ENCODE results near the gene CLNS1A.
"Not testable (repeated sequence)": the region's sequence is repeated elsewhere in the genome, so short reads cannot be mapped to it uniquely, and the experiment has no call there.

The CLNS1A gene

DNA sequence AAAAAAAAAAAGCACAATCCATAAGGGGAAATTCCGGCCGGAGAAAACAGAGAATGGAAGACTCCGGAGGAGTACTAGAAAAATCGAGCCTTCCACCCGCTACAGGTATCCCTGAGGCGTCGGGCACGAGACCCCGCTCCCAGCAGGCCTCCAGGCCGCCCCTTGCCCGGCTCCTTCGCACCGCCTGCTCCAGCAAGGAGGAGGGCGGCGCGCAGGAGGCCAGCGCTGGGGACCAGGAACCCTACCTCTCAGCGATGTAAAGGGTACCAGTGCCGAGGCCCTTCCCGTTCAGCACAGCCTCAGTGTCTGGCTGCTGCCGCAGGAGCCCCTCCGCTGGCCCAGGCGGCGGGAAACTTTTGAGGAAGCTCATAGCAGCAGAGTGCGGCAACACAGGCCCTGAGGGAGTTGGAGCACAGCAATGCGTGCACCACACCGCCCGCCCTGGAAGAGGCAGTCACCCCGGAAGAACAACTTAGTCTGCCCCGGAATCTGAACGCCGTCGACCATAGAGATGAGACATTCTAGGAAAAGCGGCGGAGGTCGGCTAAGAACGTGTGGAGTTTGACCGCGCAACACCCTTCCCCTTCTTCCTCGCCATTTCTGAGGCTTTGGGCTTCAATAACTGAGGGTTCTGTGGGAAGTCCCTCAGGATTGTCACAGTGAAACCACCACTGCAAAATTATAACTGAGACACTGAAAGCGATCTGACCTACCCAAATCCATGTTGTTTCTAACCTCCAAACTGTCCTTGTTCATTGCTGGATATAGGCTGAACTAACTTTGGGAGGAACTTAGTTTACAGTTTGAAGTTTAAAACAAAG is at the start of gene CLNS1A:
Gene CLNS1A, minus strand, starts transcription at position 450 of the 821 bp plus-strand sequence. Its CDS starts 80 bp downstream, at position 370.
- DNase-seq (ENCODE audit: low read depth): peak; percentile 85

DNA sequence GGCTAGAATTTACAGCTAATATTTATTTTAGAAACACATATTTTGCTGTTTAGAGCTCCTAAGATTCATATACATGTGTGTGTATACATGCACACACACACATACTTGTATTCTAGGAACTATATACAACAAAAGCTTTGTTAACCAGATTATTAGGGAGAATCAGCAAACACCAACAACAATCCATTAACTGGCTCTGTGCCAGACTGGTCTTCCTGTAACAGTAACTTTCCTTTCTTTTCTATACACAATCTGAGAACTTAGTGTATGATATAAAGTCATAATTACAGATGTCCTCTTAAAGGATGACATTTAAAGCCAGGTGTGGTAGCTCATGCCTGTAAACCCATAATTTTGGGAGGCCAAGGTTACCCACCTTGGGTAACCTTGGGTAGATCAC is 49.5 kb upstream of the CLNS1A start:
- DNase-seq (ENCODE audit: low read depth): no peak

- no peak for DNase-seq (ENCODE audit: low read depth)
Measured at GRCh38 chr11:77677138-77677537, 39.5 kb upstream of the CLNS1A start.

DNA sequence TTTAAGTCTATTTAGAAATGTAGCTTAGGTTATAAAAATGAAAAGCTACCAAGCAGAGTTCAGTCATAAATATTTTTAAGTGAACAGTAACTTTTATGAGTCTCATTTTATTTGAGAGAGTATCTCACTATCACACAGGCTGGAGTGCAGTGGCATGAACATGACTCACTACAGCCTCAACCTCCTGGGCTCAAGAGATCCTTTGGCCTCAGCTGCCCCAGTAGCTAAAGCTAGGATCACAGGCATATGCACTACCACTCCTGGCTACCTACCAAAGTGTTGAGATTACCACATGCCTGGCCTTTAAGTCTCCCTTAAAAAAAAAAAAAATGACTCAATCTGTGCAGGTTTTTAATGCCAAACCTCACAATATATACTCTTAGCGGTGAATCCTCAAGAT is 34.7 kb upstream of the CLNS1A start:
- no peak for DNase-seq (ENCODE audit: low read depth)

DNA sequence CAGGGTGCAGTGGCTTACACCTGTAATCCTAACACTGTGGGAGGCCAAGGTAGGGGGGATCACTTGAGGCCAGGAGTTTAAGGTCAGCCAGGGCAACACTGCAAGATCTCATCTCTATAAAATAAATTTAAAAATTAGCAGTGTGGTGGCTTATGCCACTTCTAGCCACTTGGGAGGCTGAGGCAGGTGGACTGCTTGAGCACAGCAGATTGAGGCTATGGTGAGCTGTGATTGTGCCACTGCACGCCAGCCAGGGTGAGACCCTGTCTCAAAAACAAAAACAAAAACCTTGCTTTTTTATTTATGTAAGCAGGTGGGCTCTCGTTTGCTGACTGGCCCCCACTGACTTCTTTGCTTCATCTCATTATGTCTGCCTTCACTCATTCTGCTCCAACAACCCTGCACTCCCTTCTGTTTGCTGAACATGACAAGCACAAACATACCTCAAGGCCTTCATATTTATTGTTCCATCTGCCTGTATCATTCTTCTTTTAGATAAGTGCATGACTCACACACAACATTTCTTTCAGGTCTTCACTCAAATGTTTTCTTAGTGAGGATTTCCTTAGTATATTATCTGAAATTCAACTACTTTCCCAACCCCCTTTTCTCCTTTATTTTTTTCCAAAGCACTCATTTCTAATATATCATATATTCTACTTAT is 32.4 kb upstream of the CLNS1A start:
- no peak for DNase-seq (ENCODE audit: low read depth)

GRCh38 chr11:77668760-77669159 is 31.2 kb upstream of the CLNS1A start:
- DNase-seq (ENCODE audit: low read depth): no peak

DNA sequence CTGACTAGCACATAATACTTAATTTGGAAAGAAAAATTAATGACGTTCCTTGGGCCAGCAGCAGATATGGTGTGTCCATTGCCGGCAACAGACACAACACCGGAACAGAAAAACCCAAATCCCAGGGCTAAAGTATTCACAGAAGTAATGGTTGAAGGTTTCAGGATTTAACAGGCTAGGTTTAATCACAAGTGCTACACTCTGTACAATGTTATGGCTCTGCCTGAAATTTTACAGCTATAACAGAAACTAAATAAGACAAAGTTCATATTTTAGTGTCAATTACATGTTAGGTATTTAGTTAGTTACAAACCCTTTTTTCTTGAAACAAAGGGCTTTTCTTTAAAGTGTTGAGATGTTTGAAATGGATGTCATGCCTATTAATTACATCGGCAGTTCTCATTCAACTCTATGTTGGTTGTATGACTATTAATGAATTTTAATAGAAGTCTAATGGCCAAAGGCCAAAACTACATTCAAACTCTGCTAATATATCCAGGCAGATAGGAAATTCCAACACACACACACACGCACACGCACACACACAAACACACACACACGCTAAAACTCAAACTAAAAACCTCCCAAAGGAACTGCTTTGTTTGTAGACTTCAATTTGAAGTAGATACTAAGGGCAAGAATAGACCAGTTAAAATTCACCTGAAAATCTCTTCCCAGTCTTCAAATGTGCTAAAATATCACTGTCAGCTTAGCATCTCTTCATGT is 27.8 kb upstream of the CLNS1A start:
- DNase-seq (ENCODE audit: low read depth): no peak

GRCh38 chr11:77661670-77662069 is 24.1 kb upstream of the CLNS1A start:
- DNase-seq (ENCODE audit: low read depth): no peak

- DNase-seq (ENCODE audit: low read depth): no peak
Measured at GRCh38 chr11:77660947-77661346, 23.4 kb upstream of the CLNS1A start.

DNA sequence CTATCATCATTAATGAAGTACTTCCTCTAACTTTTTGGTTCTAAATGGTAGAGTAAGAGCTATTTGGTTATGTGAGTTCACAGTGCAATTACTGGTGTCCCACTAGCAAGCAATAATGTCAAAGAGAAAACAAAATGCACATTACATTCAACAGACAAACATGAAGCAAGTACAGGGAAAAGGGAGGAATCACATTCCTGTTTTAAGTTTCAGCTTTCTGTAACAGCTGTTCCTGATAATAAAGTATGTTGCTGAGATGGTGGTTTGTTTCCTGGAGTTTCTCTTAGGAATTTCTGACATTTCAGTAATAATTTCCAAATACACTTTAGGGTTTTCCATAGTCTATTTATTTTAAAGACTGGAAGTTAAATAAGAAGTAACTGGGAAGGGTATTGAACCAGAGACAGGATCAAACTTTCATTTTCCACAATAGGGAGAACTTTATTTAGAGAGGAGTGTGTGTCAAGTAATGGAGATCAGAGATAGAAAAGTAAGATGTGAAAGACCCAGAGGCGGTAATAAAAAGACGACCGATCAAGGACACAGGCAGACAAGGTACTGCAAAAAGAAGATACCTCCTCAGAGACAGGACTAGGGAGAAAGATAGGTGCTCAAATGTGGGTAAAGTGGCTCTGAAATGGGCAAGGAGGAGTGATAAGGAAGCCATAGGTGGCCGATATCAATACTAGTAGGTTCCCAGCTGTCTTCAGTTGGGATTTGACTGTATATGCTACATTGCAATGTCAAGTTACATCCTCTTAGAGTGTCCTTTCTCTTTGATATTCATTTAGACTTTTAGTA is 20.8 kb upstream of the CLNS1A start:
- DNase-seq (ENCODE audit: low read depth): no peak

DNA sequence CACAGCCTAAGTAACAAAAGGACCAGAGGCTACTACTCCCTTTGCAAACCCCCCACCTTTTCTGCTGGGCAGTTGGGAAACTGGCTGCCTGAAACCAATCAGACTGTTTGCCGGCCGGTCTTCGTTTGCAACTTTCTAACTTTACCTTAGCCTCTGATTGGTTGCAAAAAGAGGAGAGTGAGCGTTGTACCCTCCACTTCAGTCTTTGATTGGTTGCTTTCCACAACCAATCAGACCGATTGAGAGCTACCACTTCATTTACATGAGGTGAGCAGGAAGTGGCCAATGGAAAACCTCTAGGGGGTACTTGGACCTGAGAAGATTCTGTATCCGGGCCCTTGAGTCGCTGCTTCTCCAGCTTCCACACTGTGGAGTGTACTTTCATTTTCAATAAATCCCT is 18.8 kb upstream of the CLNS1A start:
- DNase-seq (ENCODE audit: low read depth): no peak

GRCh38 chr11:77654770-77655434 is 17.3 kb upstream of the CLNS1A start:
- DNase-seq (ENCODE audit: low read depth): no peak

DNA sequence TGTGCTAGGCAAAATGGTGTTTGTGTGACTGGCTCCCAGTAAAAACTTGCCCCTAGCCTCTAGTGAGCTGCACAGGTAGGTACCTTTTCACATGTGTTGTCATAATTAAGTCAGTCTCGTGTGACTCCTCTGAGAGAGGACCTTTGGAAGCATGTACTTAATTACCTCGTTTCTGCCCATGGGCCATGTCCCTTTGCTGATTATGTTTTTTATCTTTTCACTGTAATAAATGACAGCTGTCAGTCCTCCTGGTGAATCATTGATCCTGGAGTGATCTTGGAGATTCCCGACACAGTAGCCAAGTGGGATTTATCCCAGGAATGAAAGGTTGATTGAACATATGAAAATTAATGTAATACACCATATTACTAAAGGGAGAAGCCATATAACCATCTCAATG is 12.5 kb upstream of the CLNS1A start:
- DNase-seq (ENCODE audit: low read depth): no peak

DNA sequence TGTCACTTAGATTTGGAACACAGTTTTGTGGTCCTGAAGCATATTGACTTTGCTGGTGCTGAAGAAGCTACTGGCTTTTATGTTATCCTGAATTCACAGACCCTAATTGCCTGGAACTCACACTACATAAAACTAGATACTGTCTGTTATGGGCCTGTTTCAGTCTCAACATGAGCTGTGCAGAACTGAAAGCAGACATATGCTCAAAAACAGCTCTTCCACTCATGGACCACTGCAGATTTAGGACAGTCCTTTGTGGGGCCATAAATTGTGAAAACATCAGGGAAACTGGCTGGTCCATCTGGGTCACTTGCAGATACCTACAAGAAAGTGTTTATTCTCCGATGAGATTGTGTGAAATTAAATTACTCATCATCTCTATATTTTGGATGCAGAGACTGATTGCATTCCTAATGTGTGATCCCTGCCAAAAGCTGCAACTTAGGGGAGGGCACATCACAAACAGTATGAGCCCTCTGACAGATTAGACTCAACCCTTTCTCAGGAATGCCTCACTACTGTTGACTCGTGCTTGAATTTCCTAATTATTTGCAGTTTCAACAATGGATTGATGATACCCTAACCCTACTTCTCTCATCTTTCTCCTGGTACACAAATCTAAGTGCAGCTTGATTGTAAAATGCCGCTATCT is 10.2 kb upstream of the CLNS1A start:
- DNase-seq (ENCODE audit: low read depth): no peak

DNA sequence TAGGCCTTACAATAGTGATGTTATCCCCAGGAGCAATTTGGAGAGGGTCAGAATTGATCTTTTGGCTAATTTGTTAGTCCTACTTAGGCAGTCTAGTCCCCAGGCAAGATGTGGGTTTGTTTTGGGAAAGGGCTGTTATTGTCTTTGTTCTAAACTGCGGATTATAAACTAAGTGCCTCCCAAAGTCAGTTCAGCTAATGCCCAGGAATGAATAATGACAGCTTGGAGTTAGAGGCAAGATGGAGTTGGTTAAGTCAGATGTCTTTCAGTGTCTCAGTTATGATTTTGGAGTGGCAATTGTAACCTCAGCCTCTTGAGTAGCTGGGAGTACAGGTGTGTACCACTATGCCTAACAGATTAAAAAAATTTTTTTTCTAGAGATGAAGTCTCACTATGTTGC is 7.3 kb upstream of the CLNS1A start:
- DNase-seq (ENCODE audit: low read depth): no peak

DNA sequence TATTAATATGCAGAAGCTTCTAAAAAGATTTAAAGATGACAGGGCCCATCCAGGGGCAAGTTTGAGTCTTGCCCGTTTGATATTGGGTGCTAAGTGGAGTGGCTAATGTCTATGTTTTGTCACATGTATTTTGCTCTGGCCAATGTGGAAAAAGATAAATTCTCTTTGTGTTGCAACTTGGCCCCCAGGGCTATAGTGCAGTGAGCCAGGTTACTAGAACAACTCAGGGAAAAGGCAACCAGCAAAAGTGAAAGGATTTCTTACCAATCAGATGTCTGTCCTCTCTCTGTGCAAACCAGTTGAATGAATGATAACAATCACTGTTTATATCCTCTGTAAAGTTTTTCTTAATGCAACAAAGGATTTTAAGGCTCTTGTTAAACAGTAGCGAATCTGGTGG is 4.6 kb upstream of the CLNS1A start:
- no peak for DNase-seq (ENCODE audit: low read depth)

DNA sequence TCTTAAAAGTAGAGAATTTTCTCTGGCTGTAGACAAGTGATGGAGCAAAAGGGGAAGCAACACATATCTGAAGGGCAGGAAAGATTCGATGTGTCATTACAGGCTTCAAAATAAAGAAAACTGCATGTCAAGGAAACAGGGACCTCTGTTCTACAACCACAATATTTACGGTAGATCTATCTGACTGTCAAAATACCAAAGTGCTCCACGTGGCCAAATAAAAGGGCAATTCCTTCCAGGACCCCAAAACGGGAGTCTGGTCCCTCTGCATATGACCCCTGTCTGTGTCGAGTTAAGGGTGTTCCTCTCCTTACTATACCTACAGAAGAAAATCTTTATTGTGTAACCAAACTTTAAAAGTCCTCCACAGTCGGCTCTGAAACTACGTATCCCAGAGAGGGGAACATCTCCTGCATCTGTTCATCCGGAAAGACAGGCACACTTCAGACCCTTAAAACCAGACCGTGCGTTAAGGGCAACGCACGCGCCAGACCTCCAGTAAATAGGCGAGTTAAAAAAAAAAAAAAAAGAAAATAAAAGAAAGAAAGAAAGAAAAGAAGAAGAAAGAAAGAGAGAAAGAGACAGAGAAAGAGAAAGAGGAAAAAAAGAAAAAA is 756 bp downstream of the CLNS1A start:
- no peak for DNase-seq (ENCODE audit: low read depth)

DNA sequence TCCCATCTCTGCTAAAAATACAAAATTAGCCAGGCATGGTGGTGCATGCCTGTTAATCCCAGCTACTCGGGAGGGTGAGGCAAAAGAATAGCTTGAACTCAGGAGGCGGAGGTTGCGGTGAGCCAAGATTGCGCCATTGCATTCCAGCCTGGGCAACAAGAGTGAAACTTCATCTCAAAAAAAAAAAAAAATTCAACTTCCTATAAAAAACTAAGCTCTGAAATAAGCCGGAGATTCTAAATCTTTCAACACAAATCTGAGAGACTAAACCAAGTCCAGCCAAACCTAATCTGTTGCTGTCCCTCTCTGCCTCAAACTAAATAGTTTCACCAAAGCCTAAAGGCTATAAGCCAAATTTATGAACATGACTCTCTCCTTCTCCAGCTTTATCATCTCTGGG is 3.7 kb downstream of the CLNS1A start:
- DNase-seq (ENCODE audit: low read depth): not testable (repeated sequence)

DNA sequence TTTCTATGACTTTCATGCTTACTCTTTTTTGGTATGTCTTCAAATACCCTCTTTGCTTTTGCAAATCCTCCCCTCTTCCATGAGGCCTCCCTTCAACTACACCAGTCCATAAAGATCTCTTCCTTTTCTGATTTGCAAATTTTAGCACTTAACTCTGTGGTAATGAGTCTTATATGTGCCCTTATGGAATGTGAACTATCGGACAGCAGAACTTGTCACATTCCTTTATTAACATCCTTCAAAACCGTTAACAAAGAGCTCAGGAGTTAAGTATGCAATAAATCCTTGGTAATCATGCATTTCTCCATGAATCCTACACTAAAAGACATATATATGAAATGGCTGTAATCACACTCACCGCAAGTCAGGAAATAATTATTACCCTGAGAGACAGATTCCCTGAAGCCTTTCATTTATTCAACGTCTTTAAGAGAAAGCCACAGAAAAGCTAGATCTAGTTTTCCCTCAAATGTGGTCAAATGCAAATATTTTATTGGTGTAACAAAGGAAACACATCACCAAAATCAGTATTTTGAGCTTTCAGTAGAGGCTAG is 7.4 kb downstream of the CLNS1A start:
- DNase-seq (ENCODE audit: low read depth): no peak

DNA sequence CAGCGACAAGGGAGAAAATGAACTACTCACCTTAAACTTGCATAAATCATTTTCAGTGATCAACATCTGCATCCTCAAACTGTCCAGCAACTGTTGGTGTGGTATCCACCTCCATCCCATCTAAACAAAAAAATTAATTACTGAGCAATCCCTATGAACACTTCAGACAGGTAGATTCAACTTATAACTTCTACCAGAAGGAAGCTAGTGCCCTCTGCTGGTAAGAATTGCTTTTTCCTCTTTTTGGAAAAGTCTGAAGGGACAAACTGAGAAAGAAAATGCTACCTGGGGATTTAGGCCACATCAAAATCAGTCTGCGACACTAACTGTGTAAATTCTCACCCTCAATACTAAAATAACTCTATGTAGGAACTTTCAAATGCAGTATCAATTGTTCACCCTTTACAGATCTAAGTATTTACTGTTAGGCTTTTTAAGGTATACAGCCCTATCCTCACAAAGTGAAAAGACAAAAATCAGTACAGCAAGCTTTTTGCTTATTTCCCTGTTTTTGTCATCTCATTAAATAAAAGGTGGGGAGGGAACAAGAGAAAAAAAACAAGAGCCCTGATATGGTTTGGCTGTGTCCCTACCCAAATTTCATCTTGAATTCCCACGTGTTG is 17.9 kb downstream of the CLNS1A start:
- DNase-seq (ENCODE audit: low read depth): no peak
